Suppressor macrophage treated with lipopolysaccharide for 4 hours (primary cell): ENCODE measurements around the gene RBBP4.
"Not testable (repeated sequence)": the region's sequence is repeated elsewhere in the genome, so short reads cannot be mapped to it uniquely, and the experiment has no call there.

Source experiments
- DNase-seq: peaks from one replicate; pipeline ENCODE4 v3.0.0-alpha.2; 2020

The RBBP4 gene

GRCh38 chr1:32696041-32696440 lies 45.0 kb downstream of the RBBP4 start:
- no peak for DNase-seq

DNA sequence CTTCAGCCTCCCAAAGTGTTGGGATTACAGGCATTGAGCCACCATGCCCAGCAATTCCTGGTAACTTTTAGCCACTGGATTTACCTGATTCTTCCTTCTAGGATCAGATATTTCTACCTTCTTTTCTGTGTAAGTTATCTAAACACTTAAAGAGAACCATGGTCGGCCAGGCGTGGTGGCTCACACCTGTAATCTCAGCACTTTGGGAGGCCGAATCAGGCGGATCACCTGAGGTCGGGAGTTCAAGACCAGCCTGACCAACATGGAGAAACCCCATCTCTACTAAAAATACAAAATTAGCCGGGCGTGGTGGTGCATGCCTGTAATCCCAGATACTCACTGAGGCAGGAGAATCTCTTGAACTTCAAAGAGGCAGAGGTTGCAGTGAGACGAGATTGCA lies 46.0 kb downstream of the RBBP4 start:
- not testable (repeated sequence) for DNase-seq

DNA sequence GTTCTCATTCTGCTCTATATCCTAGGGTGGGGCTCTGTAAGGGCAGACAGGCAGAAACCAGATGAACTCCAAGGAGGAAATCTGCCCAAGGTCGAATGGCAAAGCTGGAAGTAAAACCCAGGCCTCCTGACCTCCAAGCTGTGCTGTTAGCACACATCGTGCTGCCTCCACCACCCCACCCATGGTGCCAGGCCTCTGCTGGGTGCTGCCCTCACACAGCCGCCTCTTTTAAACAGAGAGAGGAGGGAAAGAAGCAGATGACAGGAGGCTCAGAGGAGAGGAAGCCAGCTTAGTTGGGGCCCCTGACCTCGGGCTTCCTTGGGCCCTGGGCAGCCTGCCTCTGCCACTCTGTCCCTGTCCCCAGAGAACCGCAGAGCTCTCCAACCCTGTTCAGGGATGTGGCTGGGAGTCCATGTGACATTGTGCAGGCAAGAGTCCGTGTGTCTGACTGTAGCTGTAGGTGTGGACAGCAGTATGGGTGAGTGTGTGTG lies 50.5 kb downstream of the RBBP4 start:
- no peak for DNase-seq

- no peak for DNase-seq
Observed at GRCh38 chr1:32701951-32702598, 51.1 kb downstream of the RBBP4 start.

DNA sequence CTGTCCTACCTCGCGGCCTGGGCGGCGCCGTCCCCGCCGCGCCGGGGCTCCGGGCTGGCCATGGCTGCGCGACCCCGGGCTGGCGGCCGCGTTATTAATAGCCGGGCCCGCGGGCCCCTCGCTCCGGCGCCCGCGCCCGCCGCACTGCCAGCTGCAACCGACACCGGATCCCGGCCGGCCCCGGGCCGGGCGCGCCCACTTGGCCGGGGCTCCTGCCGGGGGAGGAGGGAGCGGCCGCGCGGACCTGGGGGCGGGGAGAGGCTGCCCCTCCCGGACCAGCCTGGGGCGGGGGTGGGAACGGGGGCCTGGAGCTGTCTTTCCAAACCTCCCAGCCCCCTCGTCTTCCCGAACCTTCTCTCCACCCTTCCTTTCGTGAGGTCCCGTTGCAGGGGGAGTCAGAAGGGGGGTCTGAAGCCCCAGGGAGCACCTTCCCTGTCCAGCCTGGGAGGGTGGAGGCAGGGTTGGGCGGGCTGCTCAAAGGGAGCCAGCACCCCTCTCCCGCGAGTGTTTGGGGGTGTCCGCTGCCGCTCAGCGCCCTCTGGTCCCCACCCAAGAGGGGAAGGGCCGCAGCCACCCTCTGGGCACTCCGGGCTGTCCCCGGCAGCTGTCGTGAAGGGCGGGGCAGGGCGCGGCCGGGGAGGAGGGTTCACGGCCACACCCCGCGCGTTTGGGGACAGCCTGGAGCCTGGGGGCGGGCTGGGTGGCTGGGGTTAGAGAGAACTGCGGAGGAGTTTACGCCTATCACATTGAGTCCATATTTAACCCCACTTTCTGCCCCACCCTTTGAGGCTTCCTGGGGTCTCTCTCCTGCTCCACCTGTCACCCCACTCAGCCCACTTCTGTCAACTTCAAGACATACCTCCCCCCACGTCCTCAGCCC lies 51.8 kb downstream of the RBBP4 start, which contains the start of gene SYNC:
Gene SYNC, minus strand, starts transcription at position 172 of the 880 bp plus-strand sequence. Its CDS starts 110 bp downstream, at position 62.
- peak; percentile 35 for DNase-seq

- DNase-seq = no peak
Observed at GRCh38 chr1:32703479-32704291, 52.7 kb downstream of the RBBP4 start.

GRCh38 chr1:32705516-32705915 lies 54.5 kb downstream of the RBBP4 start:
- DNase-seq = no peak

- DNase-seq = no peak
Observed at GRCh38 chr1:32706491-32706890, 55.5 kb downstream of the RBBP4 start.

DNA sequence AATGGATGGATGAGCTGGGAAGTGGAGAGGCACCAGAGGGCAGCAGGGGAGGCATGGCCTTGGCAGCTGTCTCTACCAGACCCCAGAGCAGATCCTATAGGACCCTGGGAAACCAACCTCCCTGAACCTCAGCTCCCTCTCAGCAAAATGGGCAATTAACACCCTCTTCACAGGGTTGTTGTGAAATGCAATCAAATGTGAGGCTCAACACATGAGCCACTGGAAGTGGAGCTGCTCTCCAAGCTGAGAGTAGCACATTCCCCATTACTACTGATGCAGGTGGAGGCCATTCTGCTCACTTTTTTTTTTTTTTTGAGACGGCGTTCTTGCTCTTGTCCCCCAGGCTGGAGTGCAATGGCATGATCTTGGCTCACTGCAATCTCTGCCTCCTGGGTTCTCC lies 58.1 kb downstream of the RBBP4 start:
- DNase-seq = no peak

GRCh38 chr1:32709476-32709875 lies 58.5 kb downstream of the RBBP4 start:
- no peak for DNase-seq

DNA sequence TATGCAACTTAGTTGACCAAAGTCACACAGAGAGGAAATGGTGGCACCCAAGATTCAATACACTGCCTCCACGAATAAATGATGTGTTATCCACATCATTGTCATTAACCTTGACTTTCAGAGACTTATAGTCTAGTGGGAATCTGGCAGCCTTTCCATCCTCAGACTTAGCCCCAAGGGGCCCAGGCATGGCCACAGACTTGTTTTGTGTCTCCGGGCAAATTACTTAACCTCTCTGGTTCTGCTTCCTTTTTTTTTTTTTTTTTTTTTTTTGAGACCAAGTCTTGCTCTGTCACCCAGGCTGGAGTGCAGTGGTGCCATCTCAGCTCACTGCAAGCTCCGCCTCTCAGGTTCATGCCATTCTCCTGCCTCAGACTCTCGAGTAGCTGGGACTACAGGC lies 60.2 kb downstream of the RBBP4 start:
- peak; percentile 34 for DNase-seq

DNA sequence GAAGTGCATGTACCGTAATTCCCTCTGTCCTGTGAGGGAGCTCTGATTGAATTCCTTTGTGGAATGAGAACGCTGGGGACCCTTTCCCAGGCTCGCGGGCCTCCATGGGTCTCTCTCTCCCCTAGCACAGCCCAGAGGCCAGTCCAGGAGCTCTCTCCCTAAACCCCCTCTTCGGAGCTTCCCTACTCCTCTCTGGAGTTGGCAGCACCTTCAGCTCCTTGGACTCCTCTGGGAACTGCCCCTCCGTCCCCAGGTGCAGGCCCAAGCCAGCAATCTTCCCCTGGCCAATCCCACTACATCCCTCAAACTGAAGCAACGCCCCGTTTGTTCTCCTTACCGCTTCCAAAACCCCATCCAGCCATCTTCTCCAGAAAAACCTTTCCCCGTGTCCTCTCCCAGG lies 62.1 kb downstream of the RBBP4 start:
- no peak for DNase-seq

- no peak for DNase-seq
Observed at GRCh38 chr1:32714277-32714676, 63.3 kb downstream of the RBBP4 start.

DNA sequence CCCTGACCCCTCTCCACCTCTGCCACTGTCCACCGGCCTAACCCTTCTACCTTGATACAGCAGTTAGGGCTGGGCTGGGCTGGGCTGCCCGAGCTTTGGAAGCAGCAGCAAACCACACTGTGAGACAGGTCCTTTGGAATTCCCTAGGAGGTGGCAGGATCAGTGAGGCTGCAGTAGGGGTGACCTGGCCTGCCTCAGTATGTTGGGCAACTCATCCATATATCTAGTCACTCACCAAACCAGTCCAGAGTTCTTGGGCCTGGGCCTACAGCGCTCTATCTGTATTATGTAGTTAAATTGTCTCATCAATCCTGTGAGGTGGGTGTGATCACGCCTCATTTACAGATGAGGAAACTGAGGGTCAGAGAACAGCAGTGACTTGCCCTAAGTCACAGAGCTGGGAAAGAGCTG lies 64.9 kb downstream of the RBBP4 start:
- no peak for DNase-seq

DNA sequence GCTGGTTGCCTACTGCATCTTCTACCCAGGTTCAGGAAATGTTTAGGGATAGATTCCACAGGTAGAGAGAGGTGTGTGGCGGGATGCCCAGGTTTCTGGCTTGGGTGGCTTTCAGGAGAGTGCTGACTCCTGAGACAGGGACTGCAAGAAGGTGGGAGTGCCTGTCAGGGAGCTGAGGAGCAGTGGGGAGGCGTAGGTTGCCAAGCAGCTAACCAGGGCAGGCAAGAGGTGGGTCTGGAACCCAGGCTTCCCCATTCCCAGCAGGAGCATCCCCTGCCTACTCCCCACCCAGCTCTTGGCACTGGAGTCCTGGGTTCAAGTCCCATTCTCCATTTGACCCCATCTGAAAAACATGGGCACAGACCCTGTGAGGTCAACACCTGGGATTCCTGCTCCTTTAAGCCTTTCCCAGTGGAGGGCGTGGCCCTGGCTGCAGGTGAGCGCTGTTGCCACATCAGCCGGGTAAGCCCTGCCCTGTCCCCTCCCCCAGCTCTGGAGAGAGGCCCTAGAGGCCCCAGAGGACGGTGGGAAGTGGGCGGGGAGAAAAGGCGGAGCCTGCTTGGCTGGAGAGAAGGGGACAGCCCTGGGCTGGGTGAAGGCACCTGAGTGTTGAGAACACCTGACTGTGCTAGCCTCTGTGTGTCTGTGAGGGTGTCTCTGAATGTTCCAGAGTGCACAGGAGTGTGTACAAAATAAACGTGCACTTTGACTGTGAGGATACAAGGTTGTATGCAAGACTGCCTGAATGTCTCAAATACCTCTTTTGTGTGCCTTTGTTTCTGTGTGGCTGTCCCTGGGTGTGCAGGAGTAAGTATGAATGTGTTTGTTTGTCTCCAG lies 65.5 kb downstream of the RBBP4 start:
- DNase-seq = no peak

- no peak for DNase-seq
Observed at GRCh38 chr1:32717503-32717902, 66.5 kb downstream of the RBBP4 start.

GRCh38 chr1:32718036-32718435 lies 67.0 kb downstream of the RBBP4 start:
- DNase-seq = peak; percentile 40

DNA sequence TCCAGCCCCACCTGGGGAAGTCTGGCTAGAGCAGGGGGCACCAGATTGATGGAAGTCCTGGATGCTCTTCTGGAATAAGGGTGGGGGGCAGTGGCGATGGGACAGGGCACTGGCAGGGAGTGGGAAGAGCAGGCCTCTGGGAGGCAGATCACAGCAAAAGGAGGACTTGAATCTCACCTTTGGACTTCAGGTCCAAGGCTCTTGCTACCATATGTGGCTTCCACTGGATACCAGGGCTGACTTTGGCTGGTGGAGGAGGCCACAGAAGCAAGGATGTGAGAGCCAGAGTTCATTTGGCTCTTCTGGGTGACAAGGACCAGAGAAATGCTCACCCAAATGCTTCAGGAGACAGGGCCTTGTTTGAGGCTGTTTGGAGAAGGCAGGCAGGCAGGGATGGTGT lies 67.5 kb downstream of the RBBP4 start:
- no peak for DNase-seq

DNA sequence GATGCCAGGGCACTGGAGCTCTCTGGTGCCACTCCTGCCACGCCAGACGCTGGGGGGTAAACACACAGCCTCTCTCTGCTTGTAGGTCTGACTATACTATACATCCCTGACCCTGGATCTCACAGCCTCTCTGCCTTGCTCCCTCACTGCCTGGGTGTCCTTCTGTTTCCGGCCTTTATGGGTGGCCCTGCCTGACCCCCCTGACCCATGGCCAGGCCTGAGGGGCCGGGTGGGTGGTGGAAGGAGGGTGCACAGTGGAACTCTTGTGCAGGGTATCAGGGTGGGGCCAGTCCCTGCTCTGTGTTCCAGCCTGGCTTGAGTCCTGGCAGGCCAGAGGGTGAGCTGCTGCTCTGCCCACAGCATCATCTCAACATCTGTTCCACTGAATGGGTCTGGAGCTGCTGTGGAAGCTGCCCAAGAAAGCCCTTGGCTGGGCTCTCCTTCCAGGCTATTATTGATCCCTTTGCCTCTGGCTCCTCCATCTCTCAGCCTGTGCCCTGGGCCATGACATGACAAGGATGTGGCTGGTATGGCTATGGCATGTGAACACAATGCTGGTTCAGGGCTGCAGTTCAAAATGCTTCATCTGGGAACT lies 68.8 kb downstream of the RBBP4 start:
- DNase-seq = no peak

DNA sequence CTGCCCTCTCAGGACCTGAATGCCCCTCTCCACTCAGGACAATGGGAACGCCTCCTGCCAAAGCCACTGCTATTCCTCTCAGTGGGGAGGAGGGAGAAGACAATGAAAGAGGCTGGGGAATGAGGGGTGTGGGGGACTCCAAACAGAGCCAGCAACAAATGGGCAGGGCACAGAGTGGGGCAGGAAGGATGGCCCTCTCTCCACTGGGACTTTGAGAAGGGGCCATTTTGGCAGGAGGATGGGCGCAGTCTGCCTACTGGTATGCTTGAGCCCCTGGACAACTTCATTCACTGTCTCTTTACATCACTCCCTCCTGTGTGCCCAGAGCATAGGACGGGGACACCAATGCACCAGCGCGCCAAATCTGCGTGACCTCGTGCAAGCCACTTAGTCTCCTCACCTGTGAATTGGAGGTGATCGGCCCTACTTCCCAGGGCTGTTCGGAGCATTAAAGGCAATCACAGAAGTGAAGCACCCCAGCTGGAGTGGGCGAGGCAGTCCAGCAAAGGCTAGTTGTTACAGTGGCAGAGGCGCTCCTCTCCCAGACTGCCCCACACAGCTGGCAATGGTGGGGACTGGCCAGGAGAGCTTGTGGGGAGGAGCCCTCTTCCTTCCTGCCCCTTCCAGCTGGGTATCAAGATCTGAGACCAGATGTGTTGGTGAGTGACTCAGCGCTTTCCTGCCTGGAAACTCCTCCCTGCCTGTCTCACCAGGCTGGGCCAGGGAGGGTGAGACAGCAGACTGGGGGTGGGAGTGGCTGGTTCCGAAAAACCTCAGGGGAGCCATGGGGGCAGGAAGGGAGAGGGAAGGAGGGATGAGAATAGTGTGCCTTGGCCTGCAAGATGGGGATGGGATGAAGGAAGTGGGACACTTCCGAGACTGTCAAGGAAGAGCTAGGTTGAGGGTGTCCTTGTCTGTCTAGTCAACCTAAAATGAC lies 73.9 kb downstream of the RBBP4 start:
- DNase-seq = peak; percentile 60

DNA sequence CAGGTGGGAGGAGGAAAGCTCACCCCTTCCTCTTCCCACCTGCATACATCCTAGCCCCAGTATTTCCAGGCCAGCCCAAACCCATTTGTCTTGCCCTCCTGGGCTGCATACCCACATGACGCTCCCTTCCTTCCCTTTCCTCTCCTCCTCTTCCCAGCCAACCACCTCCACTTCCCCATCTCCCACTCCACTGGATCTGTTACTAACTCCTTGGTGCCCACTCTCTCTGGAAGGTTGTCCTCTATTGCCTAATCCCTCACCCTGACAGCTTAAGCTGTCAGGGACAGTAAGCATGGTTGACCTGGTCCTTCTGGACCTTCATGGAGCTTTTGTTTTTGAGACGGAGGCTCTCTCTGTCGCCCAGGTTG lies 74.6 kb downstream of the RBBP4 start:
- peak; percentile 21 for DNase-seq
